NCI-H2081 treated with DMSO at 0.1 percent for 48 hours (cell line): ENCODE results near the gene SMPD4.
"Not testable (repeated sequence)": the region's sequence is repeated elsewhere in the genome, so short reads cannot be mapped to it uniquely, and the experiment has no call there.

ENCODE experiments used
- DNase-seq: peaks from one replicate; lab custom pipeline; 2025; lab: John Stamatoyannopoulos, UW

SMPD4 gene

GRCh38 chr2:130187859-130188792 lies 6.7 kb upstream of the SMPD4 start:
- not testable (repeated sequence) for DNase-seq

GRCh38 chr2:130187268-130187667 lies 5.9 kb upstream of the SMPD4 start:
- DNase-seq: no peak

- no peak for DNase-seq
Measured at GRCh38 chr2:130186391-130186790, 5.0 kb upstream of the SMPD4 start.

GRCh38 chr2:130185896-130186295 lies 4.5 kb upstream of the SMPD4 start:
- no peak for DNase-seq

- DNase-seq: no peak
Measured at GRCh38 chr2:130185436-130185835, 4.0 kb upstream of the SMPD4 start.

- no peak for DNase-seq
Measured at GRCh38 chr2:130183512-130184373, 2.3 kb upstream of the SMPD4 start.

GRCh38 chr2:130182826-130183511 lies 1.6 kb upstream of the SMPD4 start:
- DNase-seq: not testable (repeated sequence)

GRCh38 chr2:130181880-130182682 lies 679 bp upstream of the SMPD4 start, which contains the start of gene MZT2B:
MZT2B (plus strand) TSS chr2:130182262; CDS start chr2:130182283, 21 bp downstream.
- DNase-seq: peak; percentile 47

- not testable (repeated sequence) for DNase-seq
Measured at GRCh38 chr2:130180404-130181324, 738 bp downstream of the SMPD4 start.

GRCh38 chr2:130174866-130175265 lies 6.5 kb downstream of the SMPD4 start:
- DNase-seq: not testable (repeated sequence)

- no peak for DNase-seq
Measured at GRCh38 chr2:130169896-130170295, 11.5 kb downstream of the SMPD4 start.

- DNase-seq: not testable (repeated sequence)
Measured at GRCh38 chr2:130169163-130169562, 12.2 kb downstream of the SMPD4 start.

- not testable (repeated sequence) for DNase-seq
Measured at GRCh38 chr2:130166611-130167010, 14.8 kb downstream of the SMPD4 start.

GRCh38 chr2:130165293-130166016 lies 15.9 kb downstream of the SMPD4 start:
- DNase-seq: no peak

- DNase-seq: no peak
Measured at GRCh38 chr2:130162968-130163367, 18.4 kb downstream of the SMPD4 start.

GRCh38 chr2:130162486-130162885 lies 18.9 kb downstream of the SMPD4 start:
- not testable (repeated sequence) for DNase-seq

GRCh38 chr2:130160838-130161705 lies 20.3 kb downstream of the SMPD4 start:
- not testable (repeated sequence) for DNase-seq

GRCh38 chr2:130160131-130160530 lies 21.3 kb downstream of the SMPD4 start:
- no peak for DNase-seq
